ENCODE measurements around the gene SAG.

SAG gene

DNA sequence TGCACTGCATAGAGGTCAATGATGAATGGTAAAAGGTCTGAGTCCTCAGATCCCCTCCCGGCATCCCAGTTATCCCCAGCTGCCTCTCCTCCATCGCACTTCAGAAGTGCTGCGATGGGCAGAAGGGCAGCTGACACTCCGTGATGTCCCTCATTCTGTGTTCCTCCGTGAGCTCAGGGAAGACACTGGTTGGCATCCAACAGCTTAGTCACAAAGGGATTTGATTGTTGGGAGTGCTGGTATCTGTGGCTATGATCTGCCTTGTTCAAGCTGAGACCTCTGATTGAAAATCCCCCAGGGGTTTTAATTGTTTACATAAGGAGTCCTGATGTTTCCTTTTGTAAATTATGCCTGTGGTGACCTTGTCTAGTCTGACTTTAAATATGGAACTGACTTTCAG lies 19.0 kb upstream of the SAG start:
- DNase-seq (ENCODE audit: low read depth in 2 of 2), result no peak

DNA sequence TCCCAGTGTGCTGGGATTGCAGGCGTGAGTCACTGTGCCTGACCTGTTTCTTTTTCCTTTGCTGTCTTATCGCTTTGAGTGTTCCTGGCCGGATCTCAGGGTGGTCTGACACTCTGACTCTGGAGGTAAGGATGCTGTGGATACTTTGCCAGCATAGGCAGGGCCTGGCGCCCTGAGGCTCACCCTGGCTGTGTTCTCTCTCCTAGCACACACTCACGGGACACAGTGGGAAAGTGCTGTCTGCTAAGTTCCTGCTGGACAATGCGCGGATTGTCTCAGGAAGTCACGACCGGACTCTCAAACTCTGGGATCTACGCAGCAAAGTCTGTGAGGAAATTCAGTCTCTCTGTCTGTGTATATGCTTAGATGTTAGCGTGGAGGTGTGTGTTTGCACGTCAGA lies 18.0 kb upstream of the SAG start:
- DNase-seq (ENCODE audit: low read depth in 2 of 2), result no peak

- DNase-seq (ENCODE audit: low read depth in 2 of 2), result no peak
These were observed 17.4 kb upstream of the SAG start for GRCh38 chr2:233290051-233290845.

- no peak for DNase-seq (ENCODE audit: low read depth in 2 of 2)
These were observed 11.7 kb upstream of the SAG start for GRCh38 chr2:233295891-233296290.

- DNase-seq (ENCODE audit: low read depth in 2 of 2), result no peak
These were observed 10.5 kb upstream of the SAG start for GRCh38 chr2:233297076-233297475.

- DNase-seq (ENCODE audit: low read depth in 2 of 2), result no peak
These were observed 7.2 kb upstream of the SAG start for GRCh38 chr2:233300401-233300800.

- DNase-seq (ENCODE audit: low read depth in 2 of 2), result no peak
These were observed 6.4 kb upstream of the SAG start for GRCh38 chr2:233301248-233301647.

DNA sequence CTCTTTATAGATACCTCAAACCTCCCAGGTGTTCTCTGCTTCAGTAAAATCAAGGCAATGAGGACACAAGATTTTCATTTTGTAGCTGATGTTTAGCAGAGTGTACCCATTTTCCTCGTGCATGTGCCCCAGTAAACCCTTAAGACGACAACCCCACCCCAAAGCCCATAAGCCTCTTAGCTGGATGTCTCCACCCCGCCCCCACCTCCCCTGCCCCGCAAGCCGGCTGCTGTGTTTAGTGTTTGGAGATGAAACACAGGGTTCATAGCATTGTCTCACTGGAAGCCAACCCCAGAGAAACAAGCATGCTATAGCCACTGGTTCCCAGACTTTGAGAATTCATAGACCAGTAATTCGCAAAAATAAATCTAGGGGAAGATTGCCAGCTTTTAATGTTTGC lies 5.8 kb upstream of the SAG start:
- DNase-seq (ENCODE audit: low read depth in 2 of 2), result no peak

DNA sequence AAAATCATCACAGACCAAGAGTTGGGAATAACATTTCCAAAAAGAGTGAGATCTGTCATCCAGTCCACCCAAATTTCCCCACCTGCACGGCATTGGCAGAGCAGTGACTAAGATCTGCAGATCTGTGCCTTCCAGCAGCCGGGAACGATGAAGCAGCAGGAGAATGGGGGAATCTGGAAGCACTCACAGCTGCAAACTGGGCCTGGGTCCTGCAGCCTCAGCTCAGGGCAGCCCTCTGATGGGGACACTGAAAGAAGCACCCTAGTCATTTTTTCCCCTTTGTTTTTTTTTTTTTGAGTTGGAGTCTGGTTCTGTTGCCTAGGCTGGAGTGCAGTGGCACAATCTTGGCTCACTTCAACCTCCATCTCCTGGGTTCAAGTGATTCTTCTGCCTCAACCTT lies 4.4 kb upstream of the SAG start:
- no peak for DNase-seq (ENCODE audit: low read depth in 2 of 2)

DNA sequence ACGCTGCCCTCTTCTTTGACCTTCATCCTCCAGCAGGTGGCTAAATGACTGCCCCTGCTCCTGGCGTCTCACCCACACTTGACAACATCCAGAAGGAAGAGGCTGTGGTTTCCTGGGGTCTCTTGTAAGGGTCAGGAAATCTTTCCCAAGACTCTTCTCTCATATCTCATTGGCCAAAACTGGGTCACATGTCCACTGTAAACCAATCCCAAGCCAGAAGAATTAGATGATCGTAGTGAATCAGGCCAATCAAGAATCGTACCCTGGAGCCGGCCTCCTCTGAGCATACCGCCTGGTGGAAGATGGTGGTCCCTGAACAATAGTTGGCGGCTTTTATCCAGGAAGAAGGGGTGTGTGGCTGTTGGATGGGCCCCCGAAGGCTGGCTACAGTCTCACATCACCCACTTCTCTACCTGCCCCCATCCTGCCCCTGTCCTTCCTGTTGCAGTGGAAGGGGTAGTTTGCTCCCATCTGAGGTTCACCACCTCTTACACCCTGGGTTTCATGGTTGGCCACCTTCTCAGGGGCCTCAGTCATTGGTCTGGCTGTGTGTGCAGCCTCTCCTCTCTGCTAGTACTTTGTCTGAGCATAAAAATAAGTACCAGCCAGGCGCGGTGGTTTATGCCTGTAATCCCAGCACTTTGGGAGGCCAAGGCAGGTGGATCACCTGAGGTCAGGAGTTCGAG lies 3.8 kb downstream of the SAG start:
- no peak for DNase-seq (ENCODE audit: low read depth in 2 of 2)

DNA sequence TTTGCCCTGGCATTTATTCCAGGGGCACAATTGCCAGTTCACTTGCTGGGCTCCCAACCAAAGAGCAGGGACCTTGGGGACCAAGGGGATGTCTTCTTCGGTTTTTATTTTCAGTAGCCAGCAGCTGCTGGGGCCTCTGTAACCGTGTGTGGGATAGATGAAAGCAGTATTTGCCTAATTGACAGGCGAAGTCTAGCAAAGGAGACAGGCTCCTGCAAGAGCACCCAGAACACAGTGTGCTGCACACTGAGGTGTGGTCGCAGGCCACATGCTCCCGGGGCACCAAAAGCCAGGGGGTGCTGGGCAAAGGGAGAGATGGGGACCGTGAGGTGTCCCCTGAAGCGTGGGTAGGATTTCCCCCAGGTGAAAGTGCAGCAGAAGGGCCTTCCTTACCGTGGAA lies 5.3 kb downstream of the SAG start:
- no peak for DNase-seq (ENCODE audit: low read depth in 2 of 2)

GRCh38 chr2:233314180-233314925 lies 6.7 kb downstream of the SAG start:
- DNase-seq (ENCODE audit: low read depth in 2 of 2), result no peak

- DNase-seq (ENCODE audit: low read depth in 2 of 2), result no peak
These were observed 9.8 kb downstream of the SAG start for GRCh38 chr2:233317196-233317943.

DNA sequence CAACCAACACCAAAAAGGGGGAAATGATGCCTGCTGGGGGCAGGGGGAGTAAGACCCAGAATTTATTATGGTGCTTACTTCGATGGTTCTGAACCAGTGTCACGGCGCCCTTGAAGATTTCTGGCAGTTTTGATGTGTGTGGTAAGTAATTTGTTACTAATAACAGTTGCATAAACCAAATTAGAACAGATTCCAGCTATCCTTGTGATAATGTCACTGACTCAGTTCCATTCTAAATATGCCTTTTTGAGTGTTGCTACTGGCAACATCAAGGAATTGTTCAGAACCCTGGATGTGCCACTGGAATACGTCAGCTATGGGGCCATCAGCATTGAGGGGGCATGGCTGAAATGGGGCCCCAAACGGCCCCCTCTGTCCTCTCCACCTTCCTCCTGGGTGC lies 11.6 kb downstream of the SAG start:
- DNase-seq (ENCODE audit: low read depth in 2 of 2), result no peak

- DNase-seq (ENCODE audit: low read depth in 2 of 2), result no peak
These were observed 12.9 kb downstream of the SAG start for GRCh38 chr2:233320470-233320869.

- DNase-seq (ENCODE audit: low read depth in 2 of 2), result no peak
These were observed 13.6 kb downstream of the SAG start for GRCh38 chr2:233321166-233321565.

- DNase-seq (ENCODE audit: low read depth in 2 of 2), result no peak
These were observed 16.2 kb downstream of the SAG start for GRCh38 chr2:233323851-233324250.

DNA sequence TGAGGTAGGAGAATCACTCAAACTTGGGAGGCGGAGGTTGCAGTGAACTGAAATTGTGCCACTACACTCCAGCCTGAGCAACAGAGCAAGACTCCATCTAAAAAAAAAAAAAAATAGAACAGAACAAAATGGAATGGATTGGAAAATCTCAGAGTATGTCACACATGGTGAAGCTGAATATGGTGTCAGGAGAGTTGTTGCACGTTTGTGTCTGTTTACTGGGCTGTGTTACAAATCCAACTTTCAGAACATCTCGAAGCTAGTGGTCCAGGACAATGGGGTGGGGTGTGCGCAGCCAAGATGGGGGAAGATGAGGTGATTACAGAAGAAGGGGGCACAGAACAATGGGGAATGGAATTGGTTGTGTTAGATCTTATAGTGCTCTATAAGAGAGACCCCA lies 17.6 kb downstream of the SAG start:
- DNase-seq (ENCODE audit: low read depth in 2 of 2), result no peak

GRCh38 chr2:233325814-233326213 lies 18.2 kb downstream of the SAG start:
- DNase-seq (ENCODE audit: low read depth in 2 of 2), result no peak

- no peak for DNase-seq (ENCODE audit: low read depth in 2 of 2)
These were observed 18.9 kb downstream of the SAG start for GRCh38 chr2:233326500-233326899.

DNA sequence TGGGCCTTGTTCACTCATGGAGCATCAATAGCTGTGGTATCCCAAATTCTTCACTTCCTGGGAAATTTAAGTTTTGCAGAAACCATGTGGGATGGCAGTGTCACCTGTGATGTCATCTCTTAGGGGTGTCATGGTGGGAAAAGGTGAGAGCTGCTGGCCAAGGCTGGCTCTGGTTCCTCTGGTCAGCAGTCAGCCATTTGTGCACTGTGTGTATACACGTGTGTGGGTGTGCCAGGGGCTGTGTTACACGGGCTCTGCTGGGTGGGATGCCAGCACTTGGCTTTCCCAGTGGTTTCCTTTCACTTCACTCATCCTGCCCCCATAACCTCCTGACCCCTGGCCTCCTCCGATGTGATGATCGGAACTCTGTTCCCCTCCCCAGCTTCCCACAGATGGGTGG lies 21.3 kb downstream of the SAG start:
- no peak for DNase-seq (ENCODE audit: low read depth in 2 of 2)

GRCh38 chr2:233329489-233330135 lies 22.0 kb downstream of the SAG start:
- DNase-seq (ENCODE audit: low read depth in 2 of 2), result no peak

Measured in stimulated activated CD8-positive, alpha-beta memory T cell treated with anti-CD3 and anti-CD28 coated beads, Interleukin-2, amount 100 ng/mL, for 48 hours (primary cell).